Astrocyte (in vitro differentiated cells and primary cell): Measurements from ENCODE around the gene CYB561D1. TPM values are rescaled to one million over a fixed set of nuclear protein-coding genes. Genes with fewer than 3 reads are reported as not detected.

ENCODE experiments used
- DNase-seq: peaks from one replicate; pipeline ENCODE4 v3.0.0-alpha.2; 2010; ENCODE audit warnings: low read depth
- FAIRE-seq: peaks from 2 replicates; lab custom pipeline; 2011; peaks lifted over from hg19 to GRCh38; lab: Jason Lieb, UNC
- H2AFZ ChIP-seq: 2 replicates; pipeline ENCODE4 v1.6.0; 2012; ENCODE audit warnings: low read depth, low read length, inconsistent platforms
- H3K27ac ChIP-seq: 2 replicates; pipeline ENCODE4 v1.5.1; 2011; ENCODE audit warnings: low read depth, low read length, inconsistent platforms
- H3K27me3 ChIP-seq: 2 replicates; pipeline ENCODE4 v1.6.0; 2011; ENCODE audit warnings: low read length, inconsistent platforms; ENCODE audit not compliant: insufficient read depth
- H3K36me3 ChIP-seq: 2 replicates; pipeline ENCODE4 v1.5.1; 2011; ENCODE audit warnings: low read length, inconsistent platforms; ENCODE audit not compliant: insufficient read depth
- H3K4me1 ChIP-seq: 2 replicates; pipeline ENCODE4 v1.5.1; 2011; ENCODE audit warnings: low read length, inconsistent platforms; ENCODE audit not compliant: insufficient read depth
- H3K4me2 ChIP-seq: 2 replicates; pipeline ENCODE4 v1.6.0; 2012; ENCODE audit warnings: low read length, inconsistent platforms
- H3K4me3 ChIP-seq: 2 replicates; pipeline ENCODE4 v1.5.1; 2011; ENCODE audit warnings: low read depth, mild to moderate bottlenecking, low read length, inconsistent platforms; ENCODE audit not compliant: insufficient read depth
- H3K79me2 ChIP-seq: 2 replicates; pipeline ENCODE4 v1.6.0; 2012; ENCODE audit warnings: mild to moderate bottlenecking, low read length, inconsistent platforms; ENCODE audit not compliant: insufficient read depth
- H3K9ac ChIP-seq: 2 replicates; pipeline ENCODE4 v1.6.0; 2012; ENCODE audit warnings: mild to moderate bottlenecking, low read length, inconsistent platforms
- H3K9me3 ChIP-seq: 2 replicates; pipeline ENCODE4 v1.5.1; 2012; ENCODE audit warnings: low read depth, mild to moderate bottlenecking, low read length, inconsistent platforms; ENCODE audit not compliant: insufficient read depth
- H4K20me1 ChIP-seq: 2 replicates; pipeline ENCODE4 v1.6.0; 2012; ENCODE audit warnings: low read length, inconsistent platforms; ENCODE audit not compliant: insufficient read depth
- H3K27ac Mint-ChIP-seq: one replicate; pipeline ENCODE4 v1.8.0; 2021; ENCODE audit warnings: mild to moderate bottlenecking, mixed read lengths; ENCODE audit not compliant: unreplicated experiment
- H3K27me3 Mint-ChIP-seq: one replicate; pipeline ENCODE4 v1.8.0; 2021; ENCODE audit warnings: low read depth, mixed read lengths; ENCODE audit not compliant: unreplicated experiment
- H3K36me3 Mint-ChIP-seq: one replicate; pipeline ENCODE4 v1.8.0; 2021; ENCODE audit warnings: low read depth, mixed read lengths; ENCODE audit not compliant: unreplicated experiment
- H3K4me1 Mint-ChIP-seq: one replicate; pipeline ENCODE4 v1.8.0; 2021; ENCODE audit warnings: low read depth, mixed read lengths; ENCODE audit not compliant: unreplicated experiment
- H3K4me3 Mint-ChIP-seq: one replicate; pipeline ENCODE4 v1.8.0; 2021; ENCODE audit warnings: mild to moderate bottlenecking, moderate library complexity, mixed read lengths; ENCODE audit not compliant: unreplicated experiment
- H3K9me3 Mint-ChIP-seq: one replicate; pipeline ENCODE4 v1.8.0; 2021; ENCODE audit warnings: mild to moderate bottlenecking, mixed read lengths; ENCODE audit not compliant: unreplicated experiment
- EZH2 ChIP-seq: IDR thresholded peaks from 2 replicates; pipeline ENCODE4 v1.6.1; 2012; ENCODE audit warnings: mild to moderate bottlenecking, low read length, inconsistent platforms; ENCODE audit not compliant: insufficient read depth
- total RNA-seq: library from RNA; stranded (reverse); gene quantifications from 2 replicates; pipeline ENCODE4 v1.2.1, GENCODE V29; 2021
- TF ChIP-seq, protein P1 (sequence below): IDR thresholded peaks from 2 replicates; pipeline ENCODE4 v1.5.1; 2011; ENCODE audit warnings: low read depth, mild to moderate bottlenecking, inconsistent platforms, low read length, moderate library complexity; ENCODE audit not compliant: insufficient read depth

CYB561D1 gene
- total RNA-seq, 1 donor from 2014 or later, result 9.4 TPM

DNA sequence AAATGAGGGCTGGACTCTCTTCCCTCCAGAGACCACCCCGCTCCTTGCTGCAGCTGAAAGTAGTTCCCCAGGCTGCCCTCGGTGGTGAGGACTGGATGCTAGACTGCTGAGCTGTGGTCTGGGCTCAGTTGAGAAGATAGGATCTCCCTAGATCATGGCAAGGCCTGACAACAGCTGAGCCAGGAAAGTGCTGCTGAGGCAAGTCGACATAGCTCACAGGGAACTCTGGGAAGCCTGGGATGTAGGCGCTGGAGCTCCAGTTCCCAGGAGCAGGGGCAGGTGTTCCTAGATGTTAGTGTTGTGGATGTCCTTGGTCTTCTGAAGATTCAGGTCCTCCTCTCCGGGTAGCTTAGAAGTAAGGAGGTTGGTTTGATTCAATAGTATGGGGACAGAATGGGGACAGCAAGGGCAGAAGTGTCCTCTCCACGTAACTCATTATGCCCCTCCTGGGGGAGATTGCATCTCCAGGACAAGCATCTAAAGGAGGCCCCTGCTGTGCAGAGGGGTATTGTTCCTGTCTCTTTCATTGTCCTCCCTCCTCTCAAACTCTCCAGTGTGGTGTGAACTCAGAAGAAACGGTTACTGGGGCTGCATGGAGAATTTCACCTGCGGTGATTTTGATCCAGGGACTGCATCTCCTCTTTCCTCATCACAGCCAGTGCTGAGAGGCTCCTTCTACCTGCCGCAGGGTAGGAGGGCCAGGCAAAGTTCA is 3.7 kb downstream of the CYB561D1 start:
- Mint-ChIP-seq H3K27me3 (no peaks in the 10 kb centered on the region), H3K27ac (no peak overlapping the region), H3K4me3 (no peak overlapping the region), H3K9me3 (no peaks in the 10 kb centered on the region), H3K4me1 (peaks cover 58% of the 10 kb centered on the region), H3K36me3 (peaks cover 9% of the 10 kb centered on the region)
- DNase-seq, result no peak
- Histone ChIP-seq H3K27ac (no peak overlapping the region), H3K4me3 (no peak overlapping the region), H3K4me2 (no peak overlapping the region), H2AFZ (no peak overlapping the region), H3K79me2 (peaks cover 12% of the 10 kb centered on the region), H3K9me3 (no peaks in the 10 kb centered on the region), H3K9ac (no peak overlapping the region), H3K4me1 (peaks cover 14% of the 10 kb centered on the region), H4K20me1 (peaks cover 35% of the 10 kb centered on the region), H3K27me3 (no peaks in the 10 kb centered on the region), H3K36me3 (no peaks in the 10 kb centered on the region)
- no peak for FAIRE-seq
- TF ChIP-seq, protein P1, sequence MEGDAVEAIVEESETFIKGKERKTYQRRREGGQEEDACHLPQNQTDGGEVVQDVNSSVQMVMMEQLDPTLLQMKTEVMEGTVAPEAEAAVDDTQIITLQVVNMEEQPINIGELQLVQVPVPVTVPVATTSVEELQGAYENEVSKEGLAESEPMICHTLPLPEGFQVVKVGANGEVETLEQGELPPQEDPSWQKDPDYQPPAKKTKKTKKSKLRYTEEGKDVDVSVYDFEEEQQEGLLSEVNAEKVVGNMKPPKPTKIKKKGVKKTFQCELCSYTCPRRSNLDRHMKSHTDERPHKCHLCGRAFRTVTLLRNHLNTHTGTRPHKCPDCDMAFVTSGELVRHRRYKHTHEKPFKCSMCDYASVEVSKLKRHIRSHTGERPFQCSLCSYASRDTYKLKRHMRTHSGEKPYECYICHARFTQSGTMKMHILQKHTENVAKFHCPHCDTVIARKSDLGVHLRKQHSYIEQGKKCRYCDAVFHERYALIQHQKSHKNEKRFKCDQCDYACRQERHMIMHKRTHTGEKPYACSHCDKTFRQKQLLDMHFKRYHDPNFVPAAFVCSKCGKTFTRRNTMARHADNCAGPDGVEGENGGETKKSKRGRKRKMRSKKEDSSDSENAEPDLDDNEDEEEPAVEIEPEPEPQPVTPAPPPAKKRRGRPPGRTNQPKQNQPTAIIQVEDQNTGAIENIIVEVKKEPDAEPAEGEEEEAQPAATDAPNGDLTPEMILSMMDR, result no peak
- TF ChIP-seq EZH2, result no peak

DNA sequence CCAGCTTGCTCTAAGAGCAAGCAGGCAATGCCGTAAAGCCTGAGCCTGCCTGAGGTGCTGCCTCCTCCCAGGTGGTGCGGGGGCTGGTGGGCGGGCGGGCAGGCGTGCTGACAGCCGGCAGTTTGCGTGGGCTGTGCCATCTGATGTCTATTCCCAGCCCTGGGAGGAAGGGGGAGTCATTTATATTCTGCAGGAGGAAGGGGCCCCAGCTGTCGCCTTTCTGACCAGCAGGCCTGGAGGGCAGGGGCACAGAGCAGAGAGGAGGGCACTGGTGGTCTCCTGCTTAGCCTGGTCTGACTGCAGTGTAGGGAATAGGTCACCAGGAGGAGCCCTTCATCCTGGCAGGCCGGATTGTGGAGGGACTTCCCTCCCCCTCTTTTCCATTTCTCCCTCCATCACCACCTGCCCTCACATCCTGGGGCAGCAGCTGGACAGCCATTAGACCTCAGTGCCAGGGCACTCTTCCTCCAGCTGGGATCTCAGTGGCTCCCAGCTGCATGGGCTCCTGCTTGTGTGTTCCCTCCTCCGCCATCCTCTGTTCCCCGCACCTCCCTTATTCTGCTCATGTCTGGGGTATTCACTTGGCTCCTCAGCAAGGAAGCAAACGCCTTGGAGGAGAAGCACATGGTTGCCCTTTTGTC is 4.4 kb downstream of the CYB561D1 start:
- no peak for FAIRE-seq
- H3K27ac ChIP-seq, result no peak overlapping the region
- Mint-ChIP-seq H3K9me3 (no peaks in the 10 kb centered on the region), H3K27ac (no peak overlapping the region), H3K27me3 (no peaks in the 10 kb centered on the region), H3K4me1 (peaks cover 59% of the 10 kb centered on the region), H3K36me3 (peaks cover 9% of the 10 kb centered on the region), H3K4me3 (no peak overlapping the region)
- peaks cover 12% of the 10 kb centered on the region for H3K79me2 ChIP-seq
- peaks cover 35% of the 10 kb centered on the region for H4K20me1 ChIP-seq
- no peaks in the 10 kb centered on the region for H3K36me3 ChIP-seq
- no peak for TF ChIP-seq EZH2
- TF ChIP-seq, protein P1, result peak; percentile 49
- no peaks in the 10 kb centered on the region for H3K27me3 ChIP-seq
- no peak overlapping the region for H2AFZ ChIP-seq
- no peak for DNase-seq
- H3K9ac ChIP-seq, result no peak overlapping the region
- no peak overlapping the region for H3K4me2 ChIP-seq
- no peaks in the 10 kb centered on the region for H3K9me3 ChIP-seq
- peaks cover 14% of the 10 kb centered on the region for H3K4me1 ChIP-seq
- no peak overlapping the region for H3K4me3 ChIP-seq

GRCh38 chr1:109499081-109499480 is 5.2 kb downstream of the CYB561D1 start:
- no peaks in the 10 kb centered on the region for H3K27me3 ChIP-seq
- TF ChIP-seq, protein P1, result no peak
- H3K4me3 Mint-ChIP-seq, result peak overlapping the region; percentile 40
- FAIRE-seq, result no peak
- peak overlapping the region; percentile 80 for H3K27ac Mint-ChIP-seq
- peaks cover 10% of the 10 kb centered on the region for H3K4me1 ChIP-seq
- H3K4me3 ChIP-seq, result no peak overlapping the region
- no peak overlapping the region for H3K27ac ChIP-seq
- no peaks in the 10 kb centered on the region for H3K27me3 Mint-ChIP-seq
- peaks cover 12% of the 10 kb centered on the region for H3K79me2 ChIP-seq
- peaks cover 35% of the 10 kb centered on the region for H4K20me1 ChIP-seq
- H3K36me3 Mint-ChIP-seq, result peaks cover 9% of the 10 kb centered on the region
- peak overlapping the region; percentile 45 for H3K4me2 ChIP-seq
- H3K9ac ChIP-seq, result no peak overlapping the region
- H2AFZ ChIP-seq, result no peak overlapping the region
- H3K9me3 ChIP-seq, result no peaks in the 10 kb centered on the region
- no peaks in the 10 kb centered on the region for H3K36me3 ChIP-seq
- DNase-seq, result no peak
- H3K4me1 Mint-ChIP-seq, result peaks cover 57% of the 10 kb centered on the region
- H3K9me3 Mint-ChIP-seq, result no peaks in the 10 kb centered on the region
